Measurements from ENCODE around the gene CXCR2.
A peak's percentile ranks its signal among the peaks of the same experiment; 100 is the strongest.
"Not testable (repeated sequence)": the region's sequence is repeated elsewhere in the genome, so short reads cannot be mapped to it uniquely, and the experiment has no call there.

The CXCR2 gene

DNA sequence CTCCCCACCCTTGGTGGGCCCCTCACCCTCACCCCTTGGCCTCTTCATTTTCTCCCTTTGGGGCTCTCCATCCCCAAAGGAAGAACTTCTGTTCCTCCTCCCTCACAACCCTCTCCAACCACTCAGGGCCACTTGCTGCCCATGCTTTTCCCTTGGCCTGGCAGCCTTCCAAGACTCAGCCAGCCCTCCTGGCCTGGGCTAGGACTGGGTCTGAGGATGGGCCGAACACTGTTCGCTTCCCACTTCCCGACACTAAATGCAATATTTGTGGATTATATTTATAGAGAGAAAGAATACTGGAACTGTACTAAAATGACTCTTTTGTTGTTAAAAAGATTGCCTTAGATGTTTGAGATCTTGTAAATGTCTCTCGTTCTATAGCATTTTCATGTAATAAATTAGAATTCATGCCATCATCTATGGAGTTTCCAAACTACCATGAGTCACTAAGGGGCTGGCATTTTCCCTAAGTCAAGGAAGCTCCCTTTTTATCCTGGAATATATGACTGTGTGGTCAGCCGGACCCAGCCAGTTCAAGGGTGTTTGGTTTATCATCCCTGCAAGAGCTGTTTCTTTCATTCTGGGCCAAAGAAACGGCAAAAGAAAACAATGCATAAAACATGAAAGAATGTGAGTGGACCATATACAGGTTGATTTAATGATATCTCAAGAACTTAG lies 3.8 kb downstream of the CXCR2 start:
- DNase-seq (ENCODE audit: low read depth in 1 of 2, low spot score in 1 of 2), result no peak

DNA sequence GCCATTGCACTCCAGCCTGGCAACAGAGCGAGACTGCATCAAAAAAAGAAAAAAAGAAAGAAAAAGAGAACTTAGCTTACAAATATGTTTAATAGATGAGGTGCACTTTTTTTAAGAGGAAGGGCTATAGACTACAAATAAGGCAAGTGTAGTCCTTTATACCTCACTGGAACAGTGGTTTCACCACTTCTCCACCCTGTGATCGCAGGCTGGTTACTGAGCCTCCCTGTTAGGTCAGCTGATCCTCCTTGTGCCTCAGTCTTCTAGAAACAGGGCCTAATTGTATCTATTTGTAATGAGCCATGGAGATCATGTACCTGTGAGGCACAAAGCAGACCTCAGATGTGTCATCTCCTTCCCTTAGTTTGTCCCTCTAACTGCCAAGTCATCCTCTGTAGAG lies 4.5 kb downstream of the CXCR2 start:
- no peak for DNase-seq (ENCODE audit: low read depth in 1 of 2, low spot score in 1 of 2)

DNA sequence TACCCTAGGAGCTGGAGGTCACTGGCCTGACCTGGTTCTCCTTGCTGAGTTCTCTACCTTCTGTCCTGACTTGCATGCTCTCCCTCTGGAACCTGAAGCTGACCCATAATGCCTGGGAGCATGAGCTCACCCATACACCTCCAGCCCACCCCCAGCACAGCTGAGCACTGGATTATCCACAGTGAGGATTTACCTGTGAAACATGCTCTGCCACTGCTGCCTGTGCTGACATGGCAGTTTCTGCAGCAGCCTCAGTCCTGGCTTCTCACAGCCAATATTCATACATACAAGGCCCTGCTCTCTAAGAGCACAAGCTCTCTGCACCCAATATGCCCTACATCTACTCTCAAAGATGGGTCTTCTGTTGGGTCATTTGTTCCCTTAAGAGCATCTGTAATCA lies 5.0 kb downstream of the CXCR2 start:
- DNase-seq (ENCODE audit: low read depth in 1 of 2, low spot score in 1 of 2), result no peak

DNA sequence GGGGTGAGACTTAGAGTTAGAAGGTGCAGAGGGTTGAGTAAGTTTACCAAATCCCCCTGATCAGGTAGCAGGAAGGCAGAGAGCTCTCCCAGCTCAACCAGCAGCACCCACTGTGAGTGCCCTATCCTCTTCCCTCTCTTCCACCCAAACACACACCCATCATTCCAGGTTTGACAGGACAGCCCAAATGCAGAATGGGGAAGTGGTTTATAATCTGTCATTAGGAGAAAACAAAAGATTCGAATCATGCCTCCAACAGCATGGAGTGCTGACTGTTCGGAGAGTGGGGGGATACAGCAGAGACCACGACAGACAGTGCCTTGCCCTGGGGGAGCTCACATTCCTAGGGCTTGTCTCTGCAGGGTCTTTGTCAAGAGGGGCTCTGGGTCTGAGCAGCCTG lies 11.7 kb downstream of the CXCR2 start:
- no peak for DNase-seq (ENCODE audit: low read depth in 1 of 2, low spot score in 1 of 2)

DNA sequence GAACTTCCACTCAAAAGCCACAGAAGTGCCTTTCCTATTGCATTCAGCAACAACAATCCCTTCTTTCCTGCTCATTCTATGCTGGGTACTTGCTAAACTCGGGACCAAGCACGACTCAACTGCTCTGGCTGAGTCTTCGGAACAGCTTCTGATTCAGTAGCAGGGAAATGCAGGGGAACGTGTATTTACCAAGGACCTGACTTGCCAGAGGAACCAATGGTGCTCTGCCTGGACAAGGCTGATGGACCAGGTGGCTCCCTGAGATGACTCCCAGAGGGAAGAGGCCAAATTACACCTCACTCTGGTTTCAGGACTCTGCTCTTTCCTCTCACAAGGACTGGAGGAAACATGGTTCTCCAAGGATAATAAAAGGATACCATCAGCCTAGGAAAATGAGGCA lies 12.2 kb downstream of the CXCR2 start:
- no peak for DNase-seq (ENCODE audit: low read depth in 1 of 2, low spot score in 1 of 2)

DNA sequence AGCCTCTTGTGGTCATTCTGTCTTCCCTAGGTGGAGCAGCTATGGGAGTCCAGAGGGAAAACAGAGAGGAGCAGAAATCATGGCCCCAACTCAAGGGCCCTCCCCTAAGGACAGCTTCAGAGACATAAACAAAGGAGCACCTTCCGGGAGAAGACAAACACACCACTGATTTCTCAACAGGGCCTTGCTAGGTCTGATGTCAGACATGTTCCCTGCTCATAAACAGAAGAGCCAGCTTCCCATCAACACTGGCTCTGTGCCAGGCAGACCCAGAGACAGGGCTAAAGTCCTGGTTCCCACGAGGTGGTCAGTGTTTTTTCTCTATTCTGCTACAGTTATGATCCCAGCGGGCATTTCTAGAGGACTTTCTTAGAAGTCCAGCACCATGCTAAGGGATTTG lies 19.3 kb downstream of the CXCR2 start:
- DNase-seq (ENCODE audit: low read depth in 1 of 2, low spot score in 1 of 2), result no peak

DNA sequence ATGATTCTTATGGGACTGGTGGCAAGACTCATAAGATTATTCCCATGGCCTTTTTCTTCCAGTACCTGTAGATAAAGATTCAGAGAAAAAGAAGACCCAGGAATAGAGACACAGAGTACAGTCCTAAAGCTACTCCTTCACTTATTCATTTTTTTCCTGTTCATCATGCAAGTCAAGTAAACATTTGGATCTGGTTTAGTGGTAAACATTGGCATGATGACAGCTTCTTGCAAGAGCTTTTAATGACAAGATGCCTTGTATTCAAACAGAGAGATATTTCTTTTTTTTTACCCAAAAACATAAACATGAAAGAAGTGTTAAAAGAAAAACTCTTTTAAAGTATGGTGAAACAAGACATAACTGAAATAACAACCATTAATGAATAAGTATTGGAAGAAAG lies 20.2 kb downstream of the CXCR2 start:
- no peak for DNase-seq (ENCODE audit: low read depth in 1 of 2, low spot score in 1 of 2)

DNA sequence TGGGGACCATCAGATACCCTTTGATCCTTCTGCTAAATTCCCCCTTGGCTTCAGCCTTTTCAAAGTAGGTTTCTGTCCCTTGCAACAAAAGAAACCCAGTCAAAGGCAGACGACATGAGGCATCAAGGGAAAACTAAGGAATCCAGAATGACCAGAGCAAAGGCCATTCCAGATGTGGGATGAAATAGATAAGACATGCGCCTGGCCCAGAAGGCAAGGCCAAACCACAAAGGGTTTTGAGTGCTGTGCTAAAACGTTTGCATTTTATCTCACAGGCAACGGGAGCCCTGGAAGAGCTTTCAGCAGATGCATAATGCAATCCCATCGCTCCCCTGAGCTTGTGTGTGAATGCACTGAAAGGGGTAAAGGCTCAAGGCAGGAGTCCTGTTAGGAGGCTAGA lies 23.3 kb downstream of the CXCR2 start:
- DNase-seq (ENCODE audit: low read depth in 1 of 2, low spot score in 1 of 2), result no peak

DNA sequence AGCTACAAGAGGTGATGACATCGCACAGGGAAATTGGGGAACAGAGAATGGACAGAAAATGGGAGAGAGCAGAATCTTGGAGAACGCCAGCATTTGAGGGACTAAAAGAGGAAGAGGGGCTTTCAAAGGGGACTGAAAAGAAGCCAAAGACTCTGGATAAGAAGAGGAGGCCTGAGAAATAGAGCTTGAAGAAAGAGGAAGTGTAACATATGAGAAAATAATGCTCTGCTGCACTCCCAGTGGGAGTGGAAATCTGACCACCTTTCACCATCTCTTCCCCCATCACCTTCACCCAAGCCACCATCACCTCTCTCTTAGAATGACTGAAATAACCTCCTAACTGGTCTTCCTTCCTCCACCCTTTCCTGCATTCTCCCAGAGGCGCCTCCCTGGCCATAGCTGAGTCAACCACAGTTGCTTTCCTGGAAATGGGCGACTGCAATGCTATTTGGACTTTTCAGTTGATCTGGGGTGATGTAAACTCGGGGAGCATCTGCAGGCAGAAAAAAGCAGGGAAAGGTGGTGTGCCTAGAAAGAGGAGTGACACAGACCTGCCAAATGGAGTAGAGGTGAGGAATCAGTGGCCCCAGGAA lies 24.1 kb downstream of the CXCR2 start:
- DNase-seq (ENCODE audit: low read depth in 1 of 2, low spot score in 1 of 2), result no peak

DNA sequence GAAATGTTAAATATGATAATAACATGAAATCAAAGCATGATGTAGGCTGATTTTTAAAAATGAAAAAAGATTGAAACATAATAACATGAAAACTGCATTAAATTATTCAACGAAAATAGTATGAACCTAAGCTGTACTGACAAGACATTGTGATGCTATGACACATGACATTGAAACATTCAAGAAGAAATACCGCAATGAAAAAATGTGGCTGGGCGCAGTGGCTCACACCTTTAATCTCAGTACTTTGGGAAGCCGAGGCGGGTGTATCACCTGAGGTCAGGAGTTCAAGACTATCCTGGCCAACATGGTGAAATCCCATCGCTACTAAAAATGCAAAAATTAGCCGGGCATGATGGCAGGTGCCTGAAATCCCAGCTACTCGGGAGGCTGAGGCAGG lies 26.3 kb downstream of the CXCR2 start:
- no peak for DNase-seq (ENCODE audit: low read depth in 1 of 2, low spot score in 1 of 2)

DNA sequence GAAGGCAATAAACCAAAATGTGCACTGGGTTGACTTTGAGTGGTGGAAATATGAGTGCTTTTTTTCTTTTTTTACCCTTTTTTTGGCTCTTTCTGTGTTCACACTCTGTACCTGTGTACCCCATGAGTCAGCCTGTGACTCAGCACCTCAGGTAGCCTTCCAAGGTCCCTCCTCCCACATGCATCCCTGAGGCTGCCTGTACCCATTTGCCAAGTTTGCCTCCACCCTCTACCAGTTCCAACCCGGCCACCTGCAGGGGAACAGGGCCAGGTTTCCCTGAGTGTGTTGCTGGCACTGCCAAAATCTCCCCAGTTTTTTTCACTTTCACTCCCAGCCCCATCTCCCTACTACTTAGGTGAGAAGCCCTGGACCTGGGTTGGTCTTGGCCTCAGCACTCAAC lies 26.9 kb downstream of the CXCR2 start:
- DNase-seq (ENCODE audit: low read depth in 1 of 2, low spot score in 1 of 2), result no peak

DNA sequence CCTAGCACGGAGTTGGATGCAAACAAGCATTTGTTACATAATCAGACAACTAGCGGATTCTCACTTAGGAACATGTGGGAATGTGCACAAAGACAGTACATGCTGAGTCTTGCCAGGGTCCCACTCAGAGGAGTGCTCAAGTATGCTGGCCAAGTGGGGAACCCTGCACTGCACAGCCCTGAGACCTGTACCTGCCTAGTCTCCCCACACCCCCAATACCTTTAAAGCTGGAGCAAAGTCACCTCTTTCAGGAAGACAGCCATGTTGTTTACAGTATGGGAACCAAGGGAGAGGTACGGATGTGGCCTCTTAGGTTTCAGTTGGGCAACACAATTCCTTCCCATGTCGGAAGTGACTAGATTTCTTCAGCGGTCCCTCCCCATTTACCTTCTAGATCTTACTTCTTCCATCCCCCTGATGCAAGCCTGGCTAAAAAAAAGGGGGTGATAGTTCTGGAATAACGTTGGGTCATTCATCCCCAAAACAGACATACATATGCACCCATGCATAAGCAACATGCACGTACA lies 30.2 kb downstream of the CXCR2 start:
- DNase-seq (ENCODE audit: low read depth in 1 of 2, low spot score in 1 of 2), result no peak

DNA sequence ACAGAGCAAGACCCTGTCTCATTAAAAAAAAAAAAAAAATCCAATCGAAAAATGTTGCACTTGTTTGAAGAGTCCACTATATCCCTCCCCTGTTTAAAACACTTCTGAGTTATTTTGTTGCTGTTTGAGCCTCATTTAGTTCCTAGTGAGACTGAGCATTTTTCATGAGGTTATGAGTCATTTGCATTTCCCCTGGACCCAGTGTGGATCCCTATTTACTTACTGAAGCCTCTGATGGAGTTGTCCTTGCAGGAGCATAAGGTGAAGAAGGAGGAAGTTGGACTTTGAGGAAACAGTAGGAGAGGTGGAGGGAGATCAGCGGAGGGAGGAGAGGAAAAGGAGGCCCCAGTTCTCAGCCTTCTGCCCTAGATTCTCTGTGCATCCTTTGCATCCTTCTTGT lies 35.8 kb downstream of the CXCR2 start:
- DNase-seq (ENCODE audit: low read depth in 1 of 2, low spot score in 1 of 2), result no peak

DNA sequence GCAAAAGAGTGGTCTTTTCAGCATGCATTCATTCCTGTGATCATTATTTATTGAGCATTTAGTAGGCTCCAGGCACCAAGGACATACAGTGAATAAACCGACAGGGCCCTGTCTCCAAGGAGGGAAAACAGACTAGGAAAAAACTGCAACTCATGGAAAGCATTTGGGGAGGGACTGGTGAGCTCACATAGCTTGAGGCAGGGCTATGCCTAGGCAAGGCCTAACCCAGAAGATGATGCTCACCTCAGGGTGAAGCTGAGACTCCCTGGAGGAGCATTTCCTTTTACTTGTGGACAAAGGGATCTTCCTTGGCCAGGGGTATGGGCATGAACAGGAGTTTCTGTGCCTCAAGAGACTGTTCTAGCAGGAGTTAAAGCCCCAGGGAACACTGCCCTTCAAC lies 37.0 kb downstream of the CXCR2 start:
- DNase-seq (ENCODE audit: low read depth in 1 of 2, low spot score in 1 of 2), result no peak

DNA sequence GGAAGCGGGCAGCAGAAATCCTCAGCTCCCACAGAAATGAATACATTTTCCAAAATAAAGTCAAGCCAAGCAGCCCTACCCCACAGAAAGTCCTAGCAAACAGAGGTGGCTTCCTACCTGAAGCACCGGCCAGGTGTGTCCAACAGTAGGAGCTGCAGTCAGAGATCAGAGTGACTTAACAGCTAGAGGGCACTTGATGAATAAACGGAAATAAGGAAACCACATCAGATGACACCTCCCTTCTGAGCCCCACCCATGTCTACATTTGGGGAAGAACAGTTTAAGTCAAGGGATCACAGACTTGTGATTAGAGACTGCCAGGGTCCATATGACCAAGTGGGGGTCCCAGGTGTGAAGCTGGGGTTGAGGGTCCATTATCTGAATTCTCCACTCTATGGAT lies 41.0 kb downstream of the CXCR2 start, which contains the start of gene CXCR1:
CXCR1 (minus strand) TSS at position 172 of the 400 bp plus-strand sequence. CDS start 1,751 bp downstream, outside the sequence.
- DNase-seq (ENCODE audit: low read depth in 1 of 2, low spot score in 1 of 2), result peak in 1 of 2 donors; percentile 3

DNA sequence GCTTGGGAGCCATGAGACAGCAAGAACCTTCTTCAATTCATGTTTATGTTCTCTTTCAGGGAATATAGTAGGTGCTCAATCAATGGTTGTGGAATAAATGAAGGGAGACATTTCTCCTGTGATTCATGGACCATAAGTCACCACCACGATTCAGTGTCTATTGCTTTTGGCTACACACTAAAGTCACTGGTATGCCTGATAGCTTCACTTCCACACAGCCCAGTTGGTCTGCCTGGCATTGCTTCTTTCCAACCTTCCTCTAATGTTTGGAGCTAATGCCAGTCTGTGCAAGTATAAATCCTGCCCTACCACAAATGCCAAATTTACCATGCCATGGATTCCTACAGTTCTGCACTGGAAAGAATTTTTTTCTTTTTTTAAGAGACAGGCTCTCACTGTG lies 42.2 kb downstream of the CXCR2 start:
- no peak for DNase-seq (ENCODE audit: low read depth in 1 of 2, low spot score in 1 of 2)

DNA sequence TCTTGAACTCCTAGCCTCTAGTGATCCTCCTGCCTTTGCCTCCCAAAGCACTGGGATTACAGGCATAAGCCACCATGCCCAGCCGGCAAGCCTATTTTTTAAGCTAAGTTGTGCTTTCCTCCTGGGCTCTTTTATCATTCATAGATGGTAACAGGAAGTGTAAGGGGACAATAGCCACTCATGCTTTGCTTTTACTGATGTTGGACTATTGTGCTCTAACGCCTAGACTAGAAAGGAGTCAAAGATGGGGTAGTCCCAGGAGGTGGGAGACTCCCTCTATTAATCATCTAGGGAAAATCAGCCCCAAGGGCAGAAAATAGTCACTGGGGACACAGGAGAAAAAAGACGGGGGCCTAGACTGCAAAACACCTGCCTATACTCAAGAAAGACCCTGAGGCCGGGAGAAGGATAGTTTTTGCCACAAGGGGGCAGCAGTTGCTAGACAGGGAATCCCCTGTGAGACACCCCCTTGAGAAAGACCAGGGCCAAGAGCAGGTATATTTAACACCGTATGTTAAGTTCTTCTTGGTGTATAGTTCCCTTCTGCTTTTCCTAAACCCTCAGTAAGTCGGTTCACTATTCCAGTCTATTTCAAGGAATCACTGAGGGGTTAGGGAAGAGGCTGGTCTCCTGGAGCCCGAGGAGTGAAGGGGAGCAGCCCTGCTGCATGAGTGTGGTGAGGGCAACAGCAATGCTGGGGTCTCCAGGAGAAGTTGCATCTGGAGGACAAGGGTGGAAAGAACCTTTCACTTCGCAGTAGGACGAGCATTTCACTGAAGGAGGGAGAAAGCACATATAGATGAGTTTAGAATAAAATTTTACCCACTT lies 43.0 kb downstream of the CXCR2 start:
- DNase-seq (ENCODE audit: low read depth in 1 of 2, low spot score in 1 of 2), result peak; percentile 37 to 44

DNA sequence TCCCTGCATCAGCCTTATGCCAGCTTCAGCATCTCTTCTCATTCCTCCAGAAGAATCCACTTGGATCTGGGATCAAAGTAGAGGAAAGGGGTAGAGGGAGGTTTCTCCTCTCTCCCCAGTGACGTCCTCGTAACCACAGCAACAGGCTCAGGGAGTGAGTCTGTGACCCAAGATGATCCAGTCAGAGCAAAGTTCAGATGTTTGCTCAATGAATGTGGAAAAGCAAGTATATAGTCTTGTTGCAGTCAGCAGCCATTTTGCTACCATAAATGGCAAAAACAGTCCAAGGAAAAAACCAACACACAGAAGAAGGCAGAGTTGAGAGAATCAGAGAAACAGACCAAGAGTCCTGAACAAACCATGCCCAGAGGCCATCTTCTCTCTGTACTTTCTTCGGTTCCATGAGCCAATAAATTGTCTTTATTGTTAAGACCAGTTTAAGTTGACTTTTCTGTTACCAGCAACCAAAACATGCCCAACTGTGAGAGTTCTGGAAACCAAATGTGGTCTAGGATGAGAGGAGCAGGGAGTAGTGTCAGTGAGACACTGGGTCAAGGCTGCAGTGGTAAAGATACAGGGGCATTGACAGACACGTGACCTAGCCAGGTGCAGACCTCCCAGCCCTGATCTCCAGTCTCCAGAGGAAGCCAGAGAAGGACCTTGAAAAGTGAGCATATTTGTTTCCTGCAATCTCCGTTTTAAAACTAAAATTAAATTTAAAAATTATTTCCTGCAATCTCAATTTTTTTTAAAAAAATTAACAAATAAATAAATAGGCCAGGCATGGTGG lies 44.1 kb downstream of the CXCR2 start:
- DNase-seq (ENCODE audit: low read depth in 1 of 2, low spot score in 1 of 2), result no peak

DNA sequence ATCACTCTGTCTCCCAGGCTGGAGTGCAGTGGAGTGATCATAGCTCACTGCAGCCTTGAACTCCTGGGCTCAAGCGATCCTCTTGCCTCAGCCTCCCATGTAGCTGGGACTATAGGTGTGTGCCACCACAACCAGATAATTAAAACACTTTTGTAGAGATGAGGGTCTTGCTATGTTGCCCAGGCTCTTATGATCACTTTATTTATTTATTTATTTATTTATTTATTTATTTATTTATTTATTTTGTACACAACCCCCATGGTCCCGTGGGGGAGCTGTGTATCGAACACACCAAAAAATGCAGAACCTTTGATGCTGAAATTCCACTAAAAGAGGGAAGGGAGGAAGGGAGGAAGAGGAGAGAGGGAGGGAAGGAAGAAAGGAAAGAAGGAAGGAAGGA lies 45.9 kb downstream of the CXCR2 start:
- not testable (repeated sequence) for DNase-seq (ENCODE audit: low read depth in 1 of 2, low spot score in 1 of 2)

DNA sequence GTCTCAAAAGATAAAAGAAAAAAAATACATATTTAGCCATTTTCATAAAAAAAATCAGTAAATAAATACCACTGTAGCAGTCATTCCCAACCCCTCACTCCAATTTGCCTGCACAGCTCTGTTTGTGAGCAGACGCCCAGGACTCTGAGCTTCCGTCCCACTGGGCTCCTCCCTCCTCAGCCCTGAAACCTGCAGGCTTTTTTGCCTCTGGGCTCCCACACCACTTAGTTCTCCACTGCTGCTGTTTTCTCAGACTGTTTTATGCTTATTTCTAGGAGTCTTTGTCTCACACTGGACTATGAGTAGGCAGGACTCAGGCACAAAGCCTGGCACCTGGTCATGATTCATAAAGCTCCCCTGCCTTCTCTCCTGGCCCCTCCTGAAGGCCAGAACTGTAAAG lies 47.0 kb downstream of the CXCR2 start:
- DNase-seq (ENCODE audit: low read depth in 1 of 2, low spot score in 1 of 2), result no peak

DNA sequence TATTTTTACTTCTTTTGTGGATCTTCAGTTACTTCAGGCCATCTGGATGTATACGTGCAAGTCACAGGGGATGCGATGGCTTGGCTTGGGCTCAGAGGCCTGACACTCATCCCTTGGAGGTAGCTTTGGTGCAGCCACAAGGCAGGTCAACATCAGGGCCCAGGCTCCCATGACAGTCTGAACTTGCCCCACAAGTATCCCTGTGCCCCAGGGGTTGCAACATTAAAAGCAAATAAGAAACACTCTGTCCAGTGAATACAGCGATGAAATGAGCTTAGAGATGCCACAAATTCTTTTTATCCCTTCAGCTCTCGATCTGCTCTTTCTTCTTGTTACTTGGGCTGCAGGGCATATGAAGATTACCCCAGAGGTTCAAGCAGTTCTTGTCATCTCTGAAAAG lies 54.0 kb downstream of the CXCR2 start:
- DNase-seq (ENCODE audit: low read depth in 1 of 2, low spot score in 1 of 2), result no peak

All from activated T-helper 1 cell treated with anti-CD3 and anti-CD28 coated beads, Interleukin-2, amount 50 U/mL, for 16 hours (primary cell).